Testis (tissue), 3 donors: ENCODE data around the gene HSD11B1L. TPM values are rescaled to one million over a fixed set of nuclear protein-coding genes. Genes with fewer than 3 reads are reported as not detected.
"Not testable (repeated sequence)": the region's sequence is repeated elsewhere in the genome, so short reads cannot be mapped to it uniquely, and the experiment has no call there.

Experiments
- DNase-seq: peaks from one replicate; pipeline ENCODE4 v3.0.0-alpha.2; 2019
- H3K27ac ChIP-seq, 2 donors: fragments of 200-600 bp; sonication (generic); one replicate each; pipeline ENCODE4 v1.5.1; 2019
- H3K27me3 ChIP-seq: fragments of 200-600 bp; sonication (generic); one replicate; pipeline ENCODE4 v1.5.1; 2019
- H3K36me3 ChIP-seq: fragments of 200-600 bp; sonication (generic); one replicate; pipeline ENCODE4 v1.5.1; 2017; ENCODE audit warnings: low read depth; ENCODE audit errors: missing control alignments
- H3K4me1 ChIP-seq: fragments of 200-600 bp; sonication (generic); one replicate; pipeline ENCODE4 v1.5.1; 2019
- H3K4me3 ChIP-seq, 2 donors: fragments of 200-600 bp; sonication (generic); one replicate each; pipeline ENCODE4 v1.5.1; 2017 to 2019
- H3K9me3 ChIP-seq: fragments of 200-600 bp; sonication (generic); one replicate; pipeline ENCODE4 v1.5.1; 2017
- CTCF ChIP-seq, 3 experiments: fragments of 450-650 bp in 2 of 3; fragments of 200-600 bp in 1 of 3; sonication (generic) in 1 of 3; IDR thresholded peaks; one replicate each; pipeline ENCODE4 v1.5.1; 2016 to 2019; ENCODE audit warnings: antibody characterized with exemption in 3 of 3, mild to moderate bottlenecking in 2 of 3, moderate library complexity in 1 of 3
- POLR2A ChIP-seq: fragments of 450-650 bp; IDR thresholded peaks from one replicate; pipeline ENCODE4 v1.6.1; 2017; ENCODE audit warnings: antibody characterized with exemption, mild to moderate bottlenecking, moderate library complexity
- WGBS, 2 donors: methylation state at CpG; one replicate each; pipeline ENCODE4 v1.1.5; 2018; 5-methylcytosine and 5-hydroxymethylcytosine counted together
- intact Hi-C: fragments of 100-400 bp; cut with DNase I; formaldehyde crosslinking; loops from one replicate; pipeline ENCODE4 v1.15.1; 2023; ENCODE audit warnings: low total_unique reads
- polyA plus RNA-seq: library from polyadenylated mRNA; stranded (reverse); fragments of 350-450 nt; fragmentation: Illumina TruSeq; extraction: RNeasy Lipid Tissue Mini Kit (QIAGEN cat#74804); gene quantifications from one replicate; pipeline ENCODE4 v1.2.3, GENCODE V29; 2014; ENCODE audit warnings: low read depth, low replicate concordance; ENCODE audit not compliant: insufficient read depth
- total RNA-seq, 2 donors: library from RNA; depleted of rRNA; stranded (reverse); fragments of >200 nt; gene quantifications; one replicate each; pipeline ENCODE4 v1.2.3, GENCODE V29; 2016

HSD11B1L gene
- total and polyA plus RNA-seq, 3 donors from 2014 or later: 8.1 to 21.0 (median 18.8) TPM

GRCh38 chr19:5697890-5698634, 17.2 kb downstream of the HSD11B1L start:
- no peak overlapping the region for H3K27ac ChIP-seq
- WGBS, 2 donors: 80 to 84% methylated on average over 1 to 30 of the region's 30 CpGs

GRCh38 chr19:5698635-5699422, 18.0 kb downstream of the HSD11B1L start:
- intact Hi-C loops: no loop called here
- 88 to 94% methylated on average over 15 to 38 of the region's 38 CpGs for WGBS, 2 donors

More at GRCh38 chr19:5697890-5698634, 17.2 kb downstream of the HSD11B1L start:
- H3K27me3 ChIP-seq: no peaks in the 10 kb centered on the region
- no peaks in the 10 kb centered on the region for H3K9me3 ChIP-seq
- no peak for DNase-seq
- TF ChIP-seq POLR2A: no peak
- no peak for TF ChIP-seq CTCF (IDR thresholded peaks at IDR 0.05)
- H3K4me3 ChIP-seq: no peak overlapping the region
- H3K4me1 ChIP-seq: no peaks in the 10 kb centered on the region
- H3K36me3 ChIP-seq: no peaks in the 10 kb centered on the region
- intact Hi-C loops: no loop called here

GRCh38 chr19:5700455-5701092, 19.7 kb downstream of the HSD11B1L start:
- H3K9me3 ChIP-seq: no peaks in the 10 kb centered on the region
- no peaks in the 10 kb centered on the region for H3K4me1 ChIP-seq
- H3K36me3 ChIP-seq: no peaks in the 10 kb centered on the region
- TF ChIP-seq CTCF (IDR thresholded peaks at IDR 0.05) (no peak), POLR2A (no peak)
- H3K27me3 ChIP-seq: no peaks in the 10 kb centered on the region
- intact Hi-C loops: no loop called here
- no peak overlapping the region for H3K27ac ChIP-seq
- no peak for DNase-seq
- H3K4me3 ChIP-seq: no peak overlapping the region
- 94 to 96% methylated on average over 16 to 22 of the region's 22 CpGs for whole genome bisulfite sequencing, 2 donors

More at GRCh38 chr19:5698635-5699422, 18.0 kb downstream of the HSD11B1L start:
- Histone ChIP-seq H3K27ac (no peak overlapping the region), H3K27me3 (no peaks in the 10 kb centered on the region), H3K9me3 (no peaks in the 10 kb centered on the region), H3K4me1 (no peaks in the 10 kb centered on the region), H3K36me3 (no peaks in the 10 kb centered on the region), H3K4me3 (no peak overlapping the region)
- TF ChIP-seq POLR2A (no peak), CTCF (IDR thresholded peaks at IDR 0.05) (no peak)
- no peak for DNase-seq

GRCh38 chr19:5702053-5702410, 21.2 kb downstream of the HSD11B1L start:
- WGBS, 2 donors: 88% methylated on average over 25 of the region's 28 CpGs; no CpG with 5 or more reads in 1 of the 2 donors
- H3K27ac ChIP-seq, H3K36me3 ChIP-seq, H3K4me1 ChIP-seq, H3K4me3 ChIP-seq, H3K27me3 ChIP-seq, intact Hi-C loops, DNase-seq, H3K9me3 ChIP-seq: not testable (repeated sequence)
